IMR-90 (cell line): ENCODE measurements around the gene PPAT. TPM values are rescaled to one million over a fixed set of nuclear protein-coding genes. Genes with fewer than 3 reads are reported as not detected.

ENCODE experiments used
- ATAC-seq: fragments of 200-7000 bp; cut with Tn5 transposase; 2 replicates; pipeline ENCODE4 v1.9.1; 2020; ENCODE audit warnings: low read depth, mild to moderate bottlenecking, moderate library complexity
- BruUV-seq: library from RNA; stranded (reverse); fragments of 400-500 nt; replicated peaks from 2 replicates; lab custom pipeline; 2021; lab: Mats Ljungman, UMichigan
- CTCF ChIA-PET: fragments of 300-600 bp; formaldehyde crosslinking; extraction: SDS; loops from one replicate; lab custom pipeline; 2021; ENCODE audit warnings: antibody characterized with exemption; lab: Yijun Ruan, JAX
- POLR2A ChIA-PET: fragments of 300-600 bp; sonication (Branson Sonifier 250); formaldehyde crosslinking; loops from one replicate; lab custom pipeline; 2022; ENCODE audit warnings: antibody characterized with exemption; ENCODE audit not compliant: unreplicated experiment; lab: Charles Lee
- DNase-seq: peaks from one replicate; pipeline ENCODE4 v3.0.0; 2013
- H2AFZ ChIP-seq: replicated peaks from 2 replicates; pipeline ENCODE3; 2013; ENCODE audit warnings: low read length, mild to moderate bottlenecking; ENCODE audit not compliant: poor library complexity
- H2AK5ac ChIP-seq: 2 replicates; pipeline ENCODE4 v1.6.1; 2013; ENCODE audit warnings: low read depth, low read length, inconsistent platforms
- H2AK9ac ChIP-seq: replicated peaks from 2 replicates; pipeline ENCODE3; 2013; ENCODE audit warnings: mild to moderate bottlenecking, low read depth, low read length, moderate library complexity; ENCODE audit not compliant: poor library complexity
- H2BK120ac ChIP-seq: 2 replicates; pipeline ENCODE4 v1.6.1; 2013; ENCODE audit warnings: low read depth, low read length, inconsistent platforms
- H2BK15ac ChIP-seq: 3 replicates; pipeline ENCODE4 v1.6.1; 2013; ENCODE audit warnings: low read depth, low read length, inconsistent platforms
- H2BK20ac ChIP-seq: 2 replicates; pipeline ENCODE4 v1.6.1; 2013; ENCODE audit warnings: low read depth, mild to moderate bottlenecking, inconsistent platforms, low read length, moderate library complexity
- H2BK5ac ChIP-seq: 2 replicates; pipeline ENCODE4 v1.6.1; 2013; ENCODE audit warnings: mild to moderate bottlenecking, low read depth, low read length, inconsistent platforms; ENCODE audit not compliant: poor library complexity, severe bottlenecking
- H3K14ac ChIP-seq: replicated peaks from 2 replicates; pipeline ENCODE4 v1.6.1; 2013; ENCODE audit warnings: low read depth, low read length, inconsistent platforms
- H3K18ac ChIP-seq: 2 replicates; pipeline ENCODE4 v1.6.1; 2013; ENCODE audit warnings: low read depth, low read length, control low read depth
- H3K23ac ChIP-seq: 2 replicates; pipeline ENCODE4 v1.6.1; 2013; ENCODE audit warnings: low read depth, low read length, inconsistent platforms
- H3K27ac ChIP-seq: 2 replicates; pipeline ENCODE4 v1.5.1; 2013; ENCODE audit warnings: mild to moderate bottlenecking, control low read depth, low read length; ENCODE audit not compliant: insufficient read depth
- H3K27me3 ChIP-seq: 2 replicates; pipeline ENCODE4 v1.6.1; 2013; ENCODE audit warnings: low read length; ENCODE audit not compliant: control insufficient read depth, insufficient read depth
- H3K36me3 ChIP-seq: 2 replicates; pipeline ENCODE4 v1.6.1; 2013; ENCODE audit warnings: low read length, mixed read lengths; ENCODE audit not compliant: control insufficient read depth, insufficient read depth
- H3K4ac ChIP-seq: 2 replicates; pipeline ENCODE4 v1.6.1; 2013; ENCODE audit warnings: low read depth, low read length, inconsistent platforms
- H3K4me1 ChIP-seq: 2 replicates; pipeline ENCODE4 v1.6.1; 2013; ENCODE audit warnings: low read length, mixed read lengths; ENCODE audit not compliant: control insufficient read depth, insufficient read depth
- H3K4me2 ChIP-seq: 2 replicates; pipeline ENCODE4 v1.6.1; 2013; ENCODE audit warnings: low read depth, mild to moderate bottlenecking, control low read depth, low read length, moderate library complexity
- H3K4me3 ChIP-seq: 2 replicates; pipeline ENCODE4 v1.5.1; 2013; ENCODE audit warnings: low read depth, mild to moderate bottlenecking, control low read depth, low read length, moderate library complexity; ENCODE audit not compliant: insufficient read depth
- H3K56ac ChIP-seq: 2 replicates; pipeline ENCODE4 v1.6.1; 2013; ENCODE audit warnings: low read length, inconsistent platforms; ENCODE audit not compliant: insufficient read depth; ENCODE audit errors: extremely low read depth
- H3K79me1 ChIP-seq, 2 experiments: 2 replicates each; pipeline ENCODE4 v1.6.1; 2013; ENCODE audit warnings: low read length in 2 of 2, inconsistent platforms in 1 of 2, low read depth in 1 of 2
- H3K9ac ChIP-seq: 2 replicates; pipeline ENCODE4 v1.6.1; 2013; ENCODE audit warnings: low read depth, low read length, control low read depth
- H3K9me1 ChIP-seq: 2 replicates; pipeline ENCODE4 v1.6.1; 2013; ENCODE audit warnings: low read length, inconsistent platforms; ENCODE audit not compliant: insufficient read depth
- H3K9me3 ChIP-seq: 2 replicates; pipeline ENCODE4 v1.6.1; 2013; ENCODE audit warnings: low read length; ENCODE audit not compliant: control insufficient read depth, insufficient read depth
- H4K20me1 ChIP-seq: 2 replicates; pipeline ENCODE4 v1.6.1; 2013; ENCODE audit warnings: low read length, inconsistent platforms; ENCODE audit not compliant: insufficient read depth
- H4K5ac ChIP-seq: 2 replicates; pipeline ENCODE4 v1.6.1; 2013; ENCODE audit warnings: mild to moderate bottlenecking, low read depth, low read length, control low read depth
- H4K8ac ChIP-seq, 2 experiments: 2 replicates each; pipeline ENCODE4 v1.6.1; 2013; ENCODE audit warnings: low read depth in 2 of 2, low read length in 2 of 2, control low read depth in 1 of 2, inconsistent platforms in 1 of 2
- H4K91ac ChIP-seq: 2 replicates; pipeline ENCODE4 v1.6.1; 2013; ENCODE audit warnings: low read depth, low read length, inconsistent platforms; ENCODE audit not compliant: insufficient read depth
- CEBPB ChIP-seq: IDR thresholded peaks from 2 replicates; pipeline ENCODE4 v1.6.1; 2012; ENCODE audit warnings: low read depth, low read length, improper control_type of control experiment
- CHD1 ChIP-seq: IDR thresholded peaks from 2 replicates; pipeline ENCODE4 v1.6.1; 2012; ENCODE audit warnings: low read depth, low read length, improper control_type of control experiment
- MAFK ChIP-seq: IDR thresholded peaks from 2 replicates; pipeline ENCODE4 v1.6.1; 2012; ENCODE audit warnings: low read depth, low read length, improper control_type of control experiment
- MAZ ChIP-seq: IDR thresholded peaks from 2 replicates; pipeline ENCODE4 v1.6.1; 2012; ENCODE audit warnings: low read depth, mild to moderate bottlenecking, low read length, improper control_type of control experiment, moderate library complexity, borderline replicate concordance
- POLR2A ChIP-seq: IDR thresholded peaks from 2 replicates; pipeline ENCODE4 v1.6.1; 2012; ENCODE audit warnings: mild to moderate bottlenecking, low read depth, low read length
- RAD21 ChIP-seq: IDR thresholded peaks from 2 replicates; pipeline ENCODE4 v1.6.1; 2012; ENCODE audit warnings: low read length, improper control_type of control experiment
- RCOR1 ChIP-seq: IDR thresholded peaks from 2 replicates; pipeline ENCODE4 v1.6.1; 2012; ENCODE audit warnings: mild to moderate bottlenecking, low read length, improper control_type of control experiment; ENCODE audit not compliant: insufficient replicate concordance
- RFX5 ChIP-seq: IDR thresholded peaks from 2 replicates; pipeline ENCODE4 v1.8.0; 2012; ENCODE audit warnings: low read depth, mild to moderate bottlenecking, low read length, moderate library complexity
- SMC3 ChIP-seq: fragments of 150-350 bp; IDR thresholded peaks from 2 replicates; pipeline ENCODE4 v1.6.1; 2016; ENCODE audit warnings: low read depth, mild to moderate bottlenecking, antibody characterized with exemption, low read length, moderate library complexity
- USF2 ChIP-seq: fragments of 150-350 bp; IDR thresholded peaks from 2 replicates; pipeline ENCODE4 v1.6.1; 2017; ENCODE audit warnings: mild to moderate bottlenecking, antibody characterized with exemption, low read length, low read depth
- WGBS, 2 experiments: methylation state at CpG; one replicate each; pipeline versions ENCODE4 v1.1.5 to v1.1.7; 2013; ENCODE audit warnings: missing lambda C conversion rate in 2 of 2; ENCODE audit not compliant: insufficient read length in 1 of 2; ENCODE audit errors: extremely low coverage in 2 of 2; 5-methylcytosine and 5-hydroxymethylcytosine counted together
- dilution Hi-C: fragments of 300-500 bp; cut with HindIII; formaldehyde crosslinking; loops from one replicate; pipeline ENCODE4 v1.14.3; 2018; ENCODE audit warnings: low sequenced_read_pairs; ENCODE audit not compliant: unreplicated experiment
- in situ Hi-C: fragments of 300-500 bp; cut with MboI; formaldehyde crosslinking; loops from 3 replicates; pipeline ENCODE4 v1.14.3; 2019; ENCODE audit warnings: low sequenced_read_pairs, inconsistent platforms, mixed read lengths
- intact Hi-C: fragments of 100-400 bp; cut with micrococcal nuclease; formaldehyde crosslinking; loops from 2 replicates; pipeline ENCODE4 v1.10.0; 2022
- polyA plus RNA-seq, 3 experiments: library from polyadenylated mRNA; depleted of rRNA; stranded (reverse); fragments of >200 nt; gene quantifications; 2 replicates each; pipeline ENCODE4 v1.2.3, GENCODE V29; 2012; ENCODE audit warnings: low replicate concordance in 1 of 3
- total RNA-seq: library from RNA; depleted of rRNA; stranded (reverse); fragments of >200 nt; gene quantifications from 2 replicates; pipeline ENCODE4 v1.2.3, GENCODE V29; 2012
- TF ChIP-seq, protein P1 (sequence below): conservative IDR thresholded peaks from 2 replicates; pipeline ENCODE4 v1.5.1; 2012; ENCODE audit warnings: mild to moderate bottlenecking, low read depth, low read length, improper control_type of control experiment

The PPAT gene
- total and polyA plus RNA-seq, 2 of the 4 experiments (the other 2 are of a cell fraction) = 7.0 to 21.1 TPM

DNA sequence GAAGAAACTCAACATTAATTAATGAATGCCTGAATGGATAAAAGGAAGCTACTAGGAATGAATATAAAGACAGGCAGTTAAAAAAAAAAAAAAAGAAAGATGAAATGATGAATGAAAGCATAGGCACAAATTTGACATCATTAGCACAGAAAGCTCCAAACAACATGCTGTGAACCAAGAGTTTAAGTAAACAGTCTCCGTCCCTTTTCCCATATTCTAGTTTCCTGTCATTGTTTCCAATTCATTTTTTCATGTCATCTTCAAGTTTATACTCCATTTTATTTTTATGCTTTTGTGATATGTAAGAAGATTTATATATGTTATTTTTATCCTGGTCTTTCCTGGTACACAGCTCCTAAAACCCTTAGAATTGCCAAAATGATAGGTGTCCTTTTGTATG is 30.4 kb downstream of the PPAT start:
- intact Hi-C loops (no loop called here), dilution Hi-C loops (no loop called here), in situ Hi-C loops (loop anchor here (25.0 kb wide), 1 partner anchor 432 kb away; no protein-coding TSS in a partner anchor)
- BruUV-seq = no TSS peak
- Histone ChIP-seq H2BK15ac (no peak overlapping the region), H2BK20ac (no peak overlapping the region), H4K5ac (no peak overlapping the region), H3K23ac (no peak overlapping the region), H2AK9ac (no peak overlapping the region), H3K4me3 (no peak overlapping the region), H3K27me3 (no peaks in the 10 kb centered on the region), H4K20me1 (no peaks in the 10 kb centered on the region), H3K9ac (no peak overlapping the region), H3K56ac (no peak overlapping the region), H2AK5ac (no peak overlapping the region), H2BK5ac (no peak overlapping the region), H3K14ac (no peak overlapping the region), H2BK120ac (no peak overlapping the region), H4K8ac (no peak overlapping the region), H3K18ac (no peak overlapping the region), H3K36me3 (peaks cover 7% of the 10 kb centered on the region; the same call in 1 of the 2 replicates), H3K9me1 (no peaks in the 10 kb centered on the region), H2AFZ (no peak overlapping the region), H3K79me1 (peaks cover 0 to 8% of the 10 kb centered on the region in 2 experiments; a peak in 3 of 4 replicates), H3K4me1 (no peaks in the 10 kb centered on the region), H3K4me2 (no peak overlapping the region), H3K4ac (no peak overlapping the region), H3K27ac (no peak overlapping the region), H3K9me3 (no peaks in the 10 kb centered on the region), H4K91ac (no peak overlapping the region)
- TF ChIP-seq RAD21 (no peak), CHD1 (no peak), CEBPB (no peak), RFX5 (no peak), MAZ (no peak), MAFK (no peak), SMC3 (no peak), RCOR1 (no peak), POLR2A (no peak), USF2 (no peak)
- TF ChIP-seq, protein P1, sequence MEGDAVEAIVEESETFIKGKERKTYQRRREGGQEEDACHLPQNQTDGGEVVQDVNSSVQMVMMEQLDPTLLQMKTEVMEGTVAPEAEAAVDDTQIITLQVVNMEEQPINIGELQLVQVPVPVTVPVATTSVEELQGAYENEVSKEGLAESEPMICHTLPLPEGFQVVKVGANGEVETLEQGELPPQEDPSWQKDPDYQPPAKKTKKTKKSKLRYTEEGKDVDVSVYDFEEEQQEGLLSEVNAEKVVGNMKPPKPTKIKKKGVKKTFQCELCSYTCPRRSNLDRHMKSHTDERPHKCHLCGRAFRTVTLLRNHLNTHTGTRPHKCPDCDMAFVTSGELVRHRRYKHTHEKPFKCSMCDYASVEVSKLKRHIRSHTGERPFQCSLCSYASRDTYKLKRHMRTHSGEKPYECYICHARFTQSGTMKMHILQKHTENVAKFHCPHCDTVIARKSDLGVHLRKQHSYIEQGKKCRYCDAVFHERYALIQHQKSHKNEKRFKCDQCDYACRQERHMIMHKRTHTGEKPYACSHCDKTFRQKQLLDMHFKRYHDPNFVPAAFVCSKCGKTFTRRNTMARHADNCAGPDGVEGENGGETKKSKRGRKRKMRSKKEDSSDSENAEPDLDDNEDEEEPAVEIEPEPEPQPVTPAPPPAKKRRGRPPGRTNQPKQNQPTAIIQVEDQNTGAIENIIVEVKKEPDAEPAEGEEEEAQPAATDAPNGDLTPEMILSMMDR = no peak
- ChIA-PET CTCF (no interaction called here), POLR2A (interaction anchor here (0.7 kb wide), 1 partner anchor 859 kb away, joined by 4 read pairs; no protein-coding TSS in a partner anchor)
- no CpG with 5 or more reads among the region's 1 CpG for WGBS, 2 experiments
- DNase-seq (no peak), ATAC-seq (no peak)
